Inferior parietal cortex (tissue), 1 donor: ENCODE measurements around the gene PSAP.

Source experiments
- DNase-seq: peaks from one replicate; pipeline ENCODE4 v3.0.0-alpha.2; 2016; ENCODE audit errors: extremely low spot score

The PSAP gene

GRCh38 chr10:71784679-71785272 is 66.3 kb downstream of the PSAP start:
- DNase-seq = no peak

DNA sequence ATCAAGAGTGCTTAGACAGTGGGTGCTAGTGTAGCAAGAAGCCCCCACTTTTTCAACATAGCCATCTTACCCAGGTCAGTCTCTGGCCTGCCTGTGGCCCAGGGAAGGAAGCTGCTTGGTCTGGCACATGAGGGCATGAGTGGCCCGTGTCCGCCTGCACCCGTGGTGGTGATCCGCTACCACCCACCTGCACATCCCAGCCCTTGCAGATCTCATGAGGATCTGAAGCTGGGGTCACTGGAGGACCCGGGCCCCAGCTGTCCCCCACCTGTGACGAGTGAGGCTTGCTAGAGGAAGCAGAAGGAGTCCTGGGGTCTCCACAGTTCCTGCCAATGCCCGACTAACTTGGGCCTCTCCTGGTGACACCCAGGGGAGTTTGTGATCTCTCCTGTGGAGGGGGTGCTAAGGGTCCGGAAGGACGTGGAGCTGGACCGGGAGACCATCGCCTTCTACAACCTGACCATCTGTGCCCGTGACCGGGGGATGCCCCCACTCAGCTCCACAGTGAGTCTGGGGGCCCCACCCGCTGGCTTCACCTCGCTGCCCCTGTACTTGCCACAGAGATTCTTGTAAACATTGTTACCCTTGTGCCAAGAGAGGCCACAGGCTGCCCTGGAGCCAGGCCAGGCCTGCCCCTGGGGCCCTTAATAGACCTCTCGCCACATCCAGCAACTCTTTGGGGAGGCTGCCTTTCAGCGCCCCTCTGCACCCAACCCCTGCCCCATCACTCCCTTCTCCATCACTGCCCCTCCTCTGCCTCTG is 67.0 kb downstream of the PSAP start:
- DNase-seq = no peak

GRCh38 chr10:71782917-71783490 is 68.0 kb downstream of the PSAP start:
- no peak for DNase-seq

DNA sequence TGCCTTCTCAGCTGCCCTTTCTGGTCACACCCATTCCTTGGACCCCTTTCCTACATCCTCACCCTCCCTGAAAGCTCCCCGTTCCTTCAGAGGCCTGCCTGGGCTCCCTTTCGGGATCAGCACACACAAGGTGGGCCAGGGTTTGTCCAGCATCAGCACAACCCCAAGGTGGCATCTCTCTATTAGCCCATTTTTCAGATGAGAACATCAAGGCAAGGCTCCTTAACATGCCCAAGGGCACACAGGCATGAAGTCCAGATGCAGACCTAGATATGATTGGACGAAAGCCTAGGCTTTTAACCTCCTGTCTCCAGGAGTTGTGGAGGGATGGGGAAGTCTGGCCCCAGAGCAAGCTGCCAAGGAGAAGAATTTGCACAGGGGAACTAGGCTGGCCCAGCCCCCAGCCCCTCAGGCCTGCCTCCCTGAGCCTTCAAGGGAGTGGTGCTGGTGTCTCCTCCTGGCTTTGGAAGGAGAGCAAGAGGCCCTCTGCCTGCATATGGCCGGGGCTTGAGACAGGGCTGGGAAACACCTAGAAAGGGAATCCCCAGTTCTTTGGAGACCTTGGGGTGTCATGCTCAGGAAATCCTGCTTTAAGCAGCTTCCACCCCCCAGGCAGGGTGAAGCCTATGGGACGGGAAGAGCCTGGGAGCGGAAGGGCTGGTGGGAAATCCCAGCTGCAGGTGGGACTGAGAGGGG is 68.7 kb downstream of the PSAP start:
- DNase-seq = no peak

DNA sequence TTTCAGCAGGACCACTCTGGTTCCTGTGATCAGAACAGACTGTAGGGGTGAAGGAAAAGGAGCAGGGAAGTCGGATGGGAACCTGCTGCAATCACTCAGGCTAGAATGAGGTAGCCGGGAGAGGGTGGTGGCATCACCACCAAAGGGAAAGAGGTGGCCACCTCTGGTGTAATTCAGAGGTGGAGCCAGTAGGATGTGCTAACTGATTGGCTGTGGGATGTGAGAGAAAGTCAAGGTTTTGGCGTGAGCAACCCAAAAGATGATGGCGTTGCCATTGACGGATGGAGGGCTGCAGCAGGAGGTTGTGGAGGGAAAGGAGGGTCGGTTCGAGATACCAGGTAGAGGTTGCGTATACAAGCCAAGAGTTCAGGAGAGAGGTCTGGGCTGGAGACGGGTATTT is 70.3 kb downstream of the PSAP start:
- no peak for DNase-seq

DNA sequence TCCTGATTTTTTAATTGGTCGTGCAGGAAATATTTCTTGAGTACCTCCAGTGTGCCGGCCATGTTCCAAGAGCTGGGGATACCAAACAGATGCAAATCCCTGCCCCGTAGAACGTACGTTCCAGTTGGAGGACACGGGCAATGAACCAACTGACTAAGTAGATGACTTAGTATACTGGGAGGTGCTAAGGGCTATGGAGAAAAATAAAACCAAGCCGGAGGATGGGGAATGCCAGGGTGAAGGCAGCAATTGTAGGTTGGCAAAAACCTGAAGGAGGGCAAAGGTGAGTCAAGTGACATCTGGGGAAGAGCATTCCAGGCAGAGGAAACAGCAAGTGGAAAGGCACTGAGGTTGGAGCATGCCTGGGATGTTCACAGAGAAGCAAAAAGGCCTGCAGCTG is 70.9 kb downstream of the PSAP start:
- no peak for DNase-seq

- DNase-seq = no peak
Measured at GRCh38 chr10:71779641-71780040, 71.4 kb downstream of the PSAP start.

- no peak for DNase-seq
Measured at GRCh38 chr10:71778071-71778825, 72.8 kb downstream of the PSAP start.

DNA sequence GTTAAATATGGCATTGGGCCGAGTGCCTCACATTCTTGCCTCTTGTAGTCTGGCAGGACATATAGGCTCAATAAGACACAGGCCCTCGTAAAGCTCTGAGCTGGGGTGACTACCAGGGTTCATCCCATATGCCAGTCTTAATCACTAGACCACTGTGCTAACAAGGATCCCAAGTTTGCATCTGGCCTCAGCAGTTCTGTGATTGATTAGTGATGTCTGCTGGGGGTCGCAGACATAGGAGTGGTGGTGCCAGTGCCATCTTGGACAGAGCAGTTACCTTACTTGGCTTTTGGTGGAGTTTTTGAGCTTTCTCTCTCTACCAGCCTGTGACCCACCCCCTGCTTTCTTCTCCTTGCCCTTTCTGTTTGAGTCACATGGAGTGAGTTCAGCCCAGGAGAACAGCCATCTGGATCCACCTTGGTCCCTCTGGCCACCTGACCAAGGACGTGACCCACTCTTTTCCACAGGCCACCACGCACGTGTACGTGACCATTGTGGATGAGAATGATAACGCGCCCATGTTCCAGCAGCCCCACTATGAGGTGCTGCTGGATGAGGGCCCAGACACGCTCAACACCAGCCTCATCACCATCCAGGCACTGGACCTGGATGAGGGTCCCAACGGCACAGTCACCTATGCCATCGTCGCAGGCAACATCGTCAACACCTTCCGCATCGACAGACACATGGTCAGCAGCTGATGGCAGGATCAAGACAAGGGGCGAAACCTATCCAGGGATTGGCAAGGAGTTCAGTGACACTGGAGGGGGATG is 73.7 kb downstream of the PSAP start:
- no peak for DNase-seq

GRCh38 chr10:71776481-71776925 is 74.5 kb downstream of the PSAP start:
- DNase-seq = no peak

DNA sequence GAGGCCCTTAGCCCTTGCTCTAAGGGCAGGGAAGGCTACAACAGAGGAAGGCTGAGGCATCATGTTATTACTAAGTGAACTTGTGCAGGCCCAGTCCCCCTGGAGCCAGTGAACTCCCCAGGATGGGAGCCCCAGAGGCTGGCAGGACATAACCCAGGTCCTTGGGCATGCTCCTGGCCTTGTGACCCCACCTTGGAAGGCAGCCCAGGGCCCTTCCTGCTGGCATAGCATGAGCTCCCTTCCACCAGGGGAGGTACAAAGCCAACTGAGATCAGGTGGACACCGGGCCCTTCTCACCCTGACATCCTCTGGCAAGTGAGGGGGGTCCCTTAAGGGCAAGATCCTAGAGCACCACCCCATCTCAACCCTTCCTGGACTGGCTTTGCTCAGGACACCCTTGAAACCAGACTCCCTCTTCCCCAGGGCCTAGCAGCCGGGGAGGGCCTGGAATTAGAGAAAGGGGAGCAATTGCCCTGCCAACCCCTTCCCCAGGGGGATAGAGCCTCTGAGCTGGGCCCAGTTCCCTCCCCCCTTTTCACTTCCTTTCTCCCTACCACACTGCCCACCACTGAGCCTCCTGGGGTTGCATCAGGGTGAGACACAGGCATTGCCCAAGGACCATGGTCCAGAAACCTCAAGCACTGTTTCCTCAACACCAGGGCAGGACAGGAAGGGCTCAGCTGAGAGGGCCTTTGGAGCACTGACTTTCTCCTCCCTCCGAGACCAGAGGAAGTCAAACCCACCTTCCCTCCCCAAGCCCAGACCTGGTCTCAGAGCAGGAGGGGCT is 75.9 kb downstream of the PSAP start:
- DNase-seq = no peak

DNA sequence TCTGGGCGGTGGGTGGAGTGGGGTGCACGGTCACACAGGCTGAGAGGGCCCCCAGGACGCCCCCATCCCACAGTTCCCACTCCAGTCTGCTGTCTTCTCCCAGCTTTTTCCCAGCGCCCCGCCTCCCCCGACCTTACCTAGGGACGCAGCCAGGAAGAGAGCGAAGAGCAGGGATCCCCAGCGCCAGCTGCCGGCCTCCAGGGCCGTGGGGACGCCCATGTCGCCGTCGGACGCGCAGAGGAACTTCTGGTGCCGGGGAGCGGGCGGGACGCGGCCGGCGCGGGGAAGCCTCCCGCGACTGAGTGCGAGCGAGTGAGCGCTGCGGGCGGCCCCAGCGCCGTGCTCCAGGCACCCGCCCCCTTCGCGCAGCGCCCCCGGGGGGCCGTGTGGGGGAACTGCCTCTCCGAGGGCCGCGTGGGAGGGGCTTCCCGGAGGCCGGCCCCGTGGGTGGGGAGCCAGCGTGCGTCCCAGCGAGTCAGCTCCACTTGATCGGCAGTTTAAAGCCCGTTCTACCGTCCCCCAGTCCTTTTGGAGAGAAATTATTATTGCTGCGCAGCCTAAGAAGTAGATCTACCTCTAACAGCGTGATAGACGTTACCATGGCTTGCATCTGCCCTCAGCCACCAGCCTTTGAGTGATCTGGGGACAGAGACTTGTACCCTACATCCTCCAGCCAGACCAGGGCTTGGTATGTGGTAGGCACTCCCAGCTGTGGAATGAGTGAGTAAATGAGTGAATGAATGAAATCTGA is 77.7 kb downstream of the PSAP start, which contains the start of gene VSIR:
TSS of gene VSIR (minus strand) at position 300 of the 751 bp plus-strand sequence. CDS start at position 219, 81 bp downstream.
- peak; percentile 72 for DNase-seq

GRCh38 chr10:71772832-71773220 is 78.2 kb downstream of the PSAP start:
- no peak for DNase-seq

DNA sequence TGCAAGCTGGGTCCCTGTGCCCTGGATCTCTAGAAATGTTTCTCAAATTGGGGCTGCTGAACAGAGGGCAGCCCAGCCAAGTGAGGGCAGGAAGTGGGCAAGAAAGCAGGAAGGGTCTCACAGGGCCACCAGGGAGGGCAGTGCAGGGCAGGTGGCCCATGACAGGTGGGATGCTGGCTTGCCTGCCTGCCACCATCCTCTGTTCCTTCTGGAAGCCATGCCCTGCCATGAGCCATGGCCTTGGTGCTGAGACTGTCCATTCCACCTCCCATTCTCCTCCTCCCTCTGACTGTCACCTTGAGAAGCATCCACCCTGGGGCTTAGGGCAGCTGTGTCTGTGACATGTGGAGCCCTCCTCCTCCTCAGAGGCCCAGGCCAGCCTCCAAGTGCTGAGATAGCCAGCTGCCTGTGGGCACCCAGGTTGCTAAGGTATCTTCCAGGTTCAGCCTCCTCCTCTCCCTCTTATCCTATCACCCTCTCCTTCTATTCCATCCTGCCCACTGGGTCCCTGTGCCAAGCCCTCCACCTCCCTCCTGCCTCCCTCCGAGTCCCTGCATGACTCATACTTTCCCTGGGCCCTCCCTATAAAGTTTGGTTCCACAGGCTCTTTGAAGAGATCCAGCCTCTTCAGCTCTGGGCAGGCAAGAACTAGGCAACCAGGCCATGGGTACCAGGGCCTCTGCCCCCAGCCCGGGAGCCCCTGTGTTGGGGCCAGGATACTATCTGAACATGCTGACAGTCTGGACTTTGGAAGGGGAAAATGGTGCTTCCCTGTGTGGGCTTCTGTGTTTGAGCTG is 79.0 kb downstream of the PSAP start:
- no peak for DNase-seq

DNA sequence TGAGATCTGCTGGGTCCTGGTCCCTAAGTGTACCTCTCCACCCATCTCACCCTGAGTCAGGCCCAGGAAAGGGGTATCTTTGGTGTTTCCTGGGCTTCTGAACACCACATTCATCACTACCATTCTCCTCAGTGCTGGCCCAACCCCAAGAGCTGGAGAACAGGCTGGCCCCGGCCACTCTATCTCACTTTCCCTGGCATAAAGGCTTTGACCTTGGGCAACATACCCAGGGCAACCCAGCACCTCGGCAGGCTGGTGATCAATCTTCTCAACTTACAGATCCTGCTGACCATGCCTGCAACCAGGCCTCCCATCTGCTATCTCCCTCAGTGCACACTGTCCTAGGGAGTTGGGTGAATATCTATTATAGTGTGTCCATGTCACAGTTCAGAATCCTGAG is 79.8 kb downstream of the PSAP start:
- DNase-seq = no peak

GRCh38 chr10:71770789-71771188 is 80.3 kb downstream of the PSAP start:
- no peak for DNase-seq

DNA sequence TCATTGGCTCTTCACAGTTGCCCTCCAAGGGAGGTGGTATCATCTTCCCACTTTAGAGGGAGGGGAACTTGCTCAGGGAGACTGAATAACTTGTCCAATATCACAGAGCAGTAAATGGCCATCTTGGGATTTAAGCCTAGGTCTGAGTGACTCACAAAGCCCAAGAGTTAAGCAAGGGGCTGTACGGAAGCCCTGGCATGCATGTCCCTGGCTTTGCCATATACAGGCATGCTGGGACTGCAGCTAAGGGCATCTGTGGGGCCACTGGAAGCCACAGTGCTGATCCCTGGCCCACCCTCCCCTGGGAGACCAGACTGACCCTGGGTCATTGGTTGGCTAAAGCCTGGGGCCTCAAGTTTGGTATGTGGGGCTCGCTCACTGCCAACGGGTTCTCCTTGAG is 80.8 kb downstream of the PSAP start:
- DNase-seq = no peak

- DNase-seq = no peak
Measured at GRCh38 chr10:71769279-71769823, 81.7 kb downstream of the PSAP start.
